SK-N-MC (cell line): ENCODE measurements around the gene HK2.

Source experiments
- EZH2 ChIP-seq: fragments of 200-600 bp; sonication (generic); IDR thresholded peaks from one replicate; pipeline ENCODE4 v1.6.1; 2017; ENCODE audit warnings: antibody characterized with exemption
- POLR2AphosphoS5 ChIP-seq: IDR thresholded peaks from 2 replicates; pipeline ENCODE4 v1.6.1; 2012; ENCODE audit warnings: mild to moderate bottlenecking, low read depth, low read length, borderline replicate concordance

- TF ChIP-seq EZH2 = no peak
- TF ChIP-seq POLR2AphosphoS5 = no peak
Measured at GRCh38 chr2:74869517-74869916, 35.6 kb downstream of the HK2 start.
